HG02642 (cell line): ENCODE measurements around the gene BIN2.

Experiments
- ATAC-seq: cut with Tn5 transposase; IDR thresholded peaks from one replicate; pipeline ENCODE4 v1.9.1; 2021; ENCODE audit warnings: mild to moderate bottlenecking; ENCODE audit not compliant: unreplicated experiment, poor library complexity

The BIN2 gene

DNA sequence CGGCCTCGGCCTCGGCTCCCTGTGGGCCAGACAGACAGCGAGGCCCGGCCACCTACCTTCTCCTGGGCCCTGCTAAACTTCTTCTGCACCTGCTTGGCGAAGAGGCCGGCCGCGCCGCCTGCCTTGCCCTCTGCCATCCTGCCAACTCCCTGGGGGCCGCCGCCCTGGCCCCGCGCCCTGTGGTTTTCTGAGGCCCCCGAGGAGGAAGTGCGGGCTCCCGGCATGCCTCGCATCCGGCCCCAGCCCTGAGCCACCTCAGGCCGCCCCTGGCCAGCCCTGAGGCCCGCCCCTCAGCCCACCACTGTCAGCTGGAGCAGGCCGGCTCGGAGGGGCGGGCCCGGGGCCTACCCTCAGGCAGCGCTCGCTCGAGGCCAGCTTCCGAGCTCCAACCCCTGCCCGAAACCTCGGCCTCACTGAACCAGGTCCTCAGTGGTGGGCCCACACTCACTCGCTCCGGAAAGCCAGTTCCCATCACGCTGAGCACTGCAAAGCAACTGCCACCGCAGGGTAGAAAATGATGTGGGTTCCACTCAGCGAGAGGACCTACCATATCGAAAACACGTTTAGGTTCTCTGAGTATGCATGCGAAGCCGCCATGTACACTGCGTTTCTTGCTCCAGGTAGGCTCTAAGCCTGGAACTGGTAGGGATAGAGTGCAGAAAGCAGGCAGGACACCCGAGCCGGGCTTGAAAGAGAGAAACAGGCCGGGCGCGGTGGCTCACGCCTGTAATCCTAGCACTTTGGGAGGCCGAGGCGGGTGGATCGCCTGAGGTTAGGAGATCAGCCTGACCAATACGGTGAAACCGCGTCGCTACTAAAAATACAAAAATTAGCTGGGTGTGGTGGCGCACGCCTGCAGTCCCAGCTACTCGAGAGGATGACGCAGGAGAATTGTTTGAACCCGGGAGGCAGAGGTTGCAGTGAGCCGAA lies at the start of gene BIN2:
TSS of gene BIN2 (minus strand) at position 209 of the 930 bp plus-strand sequence. CDS start at position 137, 72 bp downstream.
- peak; percentile 70 for ATAC-seq

DNA sequence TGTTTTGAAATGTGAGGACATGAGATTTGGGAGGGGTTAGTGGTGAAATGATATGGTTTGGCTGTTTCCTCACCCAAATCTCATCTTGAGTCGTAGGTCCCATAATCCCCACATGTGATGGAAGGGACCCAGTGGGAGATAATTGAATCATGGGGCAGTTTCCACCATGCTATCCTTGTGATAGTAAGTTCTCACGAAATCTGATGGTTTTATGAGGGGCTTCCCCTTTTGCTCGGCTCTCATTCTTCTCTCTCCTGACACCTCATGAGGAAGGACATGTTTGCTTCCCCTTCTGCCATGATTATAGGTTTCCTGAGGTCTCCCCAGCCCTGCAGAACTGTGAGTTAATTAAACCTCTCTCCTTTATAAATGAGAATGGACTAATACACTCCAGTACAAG lies 49.2 kb upstream of the BIN2 start:
- no peak for ATAC-seq

GRCh38 chr12:51372021-51372420 lies 48.0 kb upstream of the BIN2 start:
- ATAC-seq, result no peak

GRCh38 chr12:51371295-51371953 lies 47.5 kb upstream of the BIN2 start:
- no peak for ATAC-seq

DNA sequence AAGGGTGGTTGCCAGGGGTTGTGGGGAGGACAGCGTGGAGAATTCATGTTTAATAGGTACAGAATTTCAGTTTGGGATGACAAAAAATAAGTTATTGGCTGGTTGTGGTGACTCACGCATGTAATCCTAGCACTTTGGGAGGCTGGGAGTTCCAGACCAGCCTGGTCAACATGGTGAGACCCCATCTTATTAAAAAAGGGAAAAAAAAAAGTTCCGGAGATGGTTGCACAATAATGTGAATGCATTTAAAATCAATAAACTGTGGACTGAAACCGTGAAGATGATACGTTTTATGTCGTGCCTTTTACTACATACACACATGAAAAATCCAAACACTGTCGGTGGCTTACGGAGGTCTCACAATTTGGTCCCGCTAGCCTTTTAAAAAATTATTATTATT lies 46.7 kb upstream of the BIN2 start:
- ATAC-seq, result no peak

DNA sequence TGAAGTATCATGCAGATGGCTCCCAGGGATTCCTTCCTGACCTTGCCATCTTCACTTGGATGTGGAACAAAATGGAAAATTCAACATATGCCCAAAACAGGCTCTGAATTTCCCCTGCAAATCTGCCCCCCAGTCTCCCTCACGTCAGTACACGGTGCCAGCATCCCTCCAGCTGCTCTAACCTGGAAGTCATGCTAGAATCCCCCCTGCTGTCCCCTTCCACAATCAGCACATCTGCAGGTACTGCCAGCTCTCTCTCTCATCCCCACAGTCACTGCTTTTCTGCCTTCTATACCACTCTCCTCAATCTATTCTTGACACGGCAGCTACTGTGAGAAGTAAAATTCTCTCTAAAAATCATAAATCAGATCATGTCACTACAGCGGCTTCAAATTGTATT lies 45.6 kb upstream of the BIN2 start:
- ATAC-seq, result no peak

- ATAC-seq, result peak; percentile 98
Measured at GRCh38 chr12:51368640-51369517, 44.9 kb upstream of the BIN2 start.

DNA sequence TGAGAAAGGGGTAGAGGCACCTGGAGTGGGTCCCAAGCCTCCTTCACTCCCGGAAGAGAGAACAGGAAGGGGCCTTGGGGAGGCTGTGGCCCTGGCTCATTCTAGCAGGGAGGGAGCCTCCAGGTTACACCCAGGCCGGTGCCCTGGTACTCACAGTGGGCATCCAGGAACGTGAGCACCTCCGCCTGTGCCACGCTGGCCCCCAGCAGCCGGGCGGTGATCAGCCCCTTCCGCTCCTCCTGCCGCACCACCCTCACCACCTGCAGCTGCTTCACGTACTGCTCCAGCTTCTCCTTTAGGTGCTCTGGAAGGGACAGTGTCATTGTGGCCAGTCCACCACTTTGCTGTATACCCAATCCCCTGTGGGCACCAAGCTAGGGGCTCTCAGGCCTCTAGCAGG lies 41.3 kb upstream of the BIN2 start:
- no peak for ATAC-seq

DNA sequence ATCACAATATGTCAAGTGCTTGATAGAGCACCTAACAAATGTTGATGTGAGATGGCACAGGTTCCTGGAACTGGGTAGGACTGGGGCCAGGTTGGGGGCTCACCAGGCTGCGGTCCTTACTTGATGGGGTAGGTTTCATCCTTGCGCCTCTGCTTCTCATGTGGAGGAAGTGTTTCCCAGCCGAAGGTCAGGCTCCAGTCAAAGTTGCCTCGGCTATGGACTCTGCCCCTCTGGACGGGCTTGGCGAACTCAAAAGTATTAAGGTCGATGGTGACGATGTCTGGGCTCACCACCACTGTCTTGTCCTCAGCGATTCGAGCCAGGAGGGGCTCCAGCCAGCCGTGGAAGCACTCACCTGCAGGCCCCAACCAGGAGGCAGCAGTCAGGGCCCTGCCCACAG lies 40.0 kb upstream of the BIN2 start:
- no peak for ATAC-seq

DNA sequence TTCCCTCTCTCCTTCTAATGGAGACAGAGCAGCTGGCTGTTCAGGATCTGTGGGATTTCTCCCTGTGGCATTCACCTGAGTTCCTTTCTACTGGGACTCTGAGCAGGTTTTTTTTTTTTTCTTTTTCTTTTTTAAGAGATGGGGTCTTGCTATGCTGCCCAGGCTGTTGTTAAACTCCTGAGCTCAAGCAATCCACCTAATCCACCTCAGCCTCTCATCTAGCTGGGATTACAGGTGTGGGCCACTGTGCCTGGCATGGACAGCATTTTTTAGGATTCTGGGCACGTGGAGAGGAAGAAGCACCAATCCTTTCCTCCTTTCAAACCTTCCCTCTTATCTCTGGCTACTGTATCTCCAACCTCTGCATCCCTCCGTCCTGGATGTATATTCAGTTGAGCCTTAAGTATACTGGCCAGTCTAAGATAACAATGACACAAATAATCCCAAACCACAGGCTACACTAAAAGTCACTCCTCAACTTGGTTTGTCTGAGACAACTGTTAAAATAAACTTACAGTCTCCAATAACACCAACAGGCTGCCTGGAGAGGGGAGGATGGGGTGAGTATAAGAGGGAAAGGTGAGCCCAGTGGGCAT lies 38.9 kb upstream of the BIN2 start:
- no peak for ATAC-seq

GRCh38 chr12:51362307-51362706 lies 38.3 kb upstream of the BIN2 start:
- ATAC-seq, result no peak

- no peak for ATAC-seq
Measured at GRCh38 chr12:51361161-51362016, 37.4 kb upstream of the BIN2 start.

GRCh38 chr12:51360315-51360714 lies 36.3 kb upstream of the BIN2 start:
- ATAC-seq, result no peak

- no peak for ATAC-seq
Measured at GRCh38 chr12:51359851-51360250, 35.9 kb upstream of the BIN2 start.

GRCh38 chr12:51358496-51358895 lies 34.5 kb upstream of the BIN2 start:
- ATAC-seq, result no peak

DNA sequence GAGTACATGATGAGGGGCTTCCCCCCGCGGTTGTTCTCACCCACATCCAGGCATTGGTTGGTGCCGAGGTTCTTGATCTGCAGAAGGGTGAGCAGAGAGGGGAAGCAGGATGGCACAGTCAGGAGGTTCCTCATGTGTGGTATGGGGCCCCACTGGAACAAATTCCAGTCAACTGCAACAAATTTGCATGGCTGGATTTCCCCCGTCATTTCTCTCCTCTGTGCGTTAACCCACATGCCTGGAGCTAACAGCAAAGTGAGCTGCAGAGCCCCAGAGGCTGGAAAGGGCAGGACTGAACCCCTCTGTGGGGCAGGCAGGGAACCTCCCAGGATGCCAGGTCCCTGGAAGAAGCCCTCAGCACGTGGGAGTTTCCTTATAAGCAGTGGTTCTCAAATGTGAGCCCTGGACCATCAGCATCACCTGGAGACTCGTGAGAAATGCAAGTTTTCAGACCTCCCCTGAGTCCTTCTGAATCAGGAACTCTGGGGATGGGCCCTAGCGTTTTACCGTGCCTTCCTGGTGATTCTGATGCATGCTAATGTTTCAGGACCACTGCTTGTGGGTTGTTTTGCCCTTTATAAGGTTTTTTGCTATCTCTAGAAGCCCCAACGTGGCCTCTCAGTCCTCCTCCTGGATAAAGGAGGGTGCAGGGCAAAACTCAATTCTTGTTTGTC lies 33.5 kb upstream of the BIN2 start:
- ATAC-seq, result no peak

GRCh38 chr12:51351913-51352532 lies 28.0 kb upstream of the BIN2 start:
- no peak for ATAC-seq

- ATAC-seq, result no peak
Measured at GRCh38 chr12:51349026-51349425, 25.1 kb upstream of the BIN2 start.
